ENCODE results near the gene EIF3L.
A peak's percentile ranks its signal among the peaks of the same experiment; 100 is the strongest.

The EIF3L gene

DNA sequence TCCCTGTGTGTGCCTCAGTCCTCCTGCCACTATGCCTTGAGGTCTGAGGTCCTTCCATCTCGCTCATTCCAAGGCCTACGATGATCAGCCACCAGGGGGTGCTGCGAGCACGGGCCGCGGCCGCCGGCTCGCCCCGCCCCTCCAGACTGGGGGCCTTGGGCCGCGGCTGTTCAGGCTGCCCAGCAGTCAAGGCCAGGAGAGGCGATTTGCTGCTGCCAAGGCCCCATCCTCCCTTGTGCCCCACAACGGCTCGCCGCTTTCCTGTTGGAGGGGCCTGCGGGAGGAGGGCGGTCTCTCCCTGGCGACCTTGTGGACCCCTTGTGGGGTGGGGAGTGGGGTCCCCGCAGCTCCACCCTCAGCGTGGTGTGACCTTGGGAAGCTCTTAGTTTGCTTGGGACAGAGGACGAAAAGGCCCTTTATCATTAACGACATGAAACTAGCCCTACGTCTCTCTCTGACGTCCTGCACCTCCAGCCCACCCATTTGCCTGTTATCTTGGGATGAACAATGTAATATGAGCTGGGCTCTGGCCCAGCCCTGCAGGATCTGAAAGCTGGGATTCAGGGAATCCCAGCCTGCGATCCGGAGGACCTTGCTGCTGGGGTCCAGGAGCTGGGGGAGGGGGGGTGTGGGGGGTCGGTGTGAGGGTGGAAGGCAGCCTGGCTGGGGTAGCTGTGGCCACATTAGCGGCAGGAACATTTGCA is 31.4 kb upstream of the EIF3L start:
- peak; percentile 92 for DNase-seq (ENCODE audit: extremely low spot score)
- POLR2A ChIA-PET: interaction anchor here (0.6 kb wide), 1 partner anchor 85 kb away, joined by 5 read pairs; no protein-coding TSS in a partner anchor
- TF ChIP-seq, protein P1, sequence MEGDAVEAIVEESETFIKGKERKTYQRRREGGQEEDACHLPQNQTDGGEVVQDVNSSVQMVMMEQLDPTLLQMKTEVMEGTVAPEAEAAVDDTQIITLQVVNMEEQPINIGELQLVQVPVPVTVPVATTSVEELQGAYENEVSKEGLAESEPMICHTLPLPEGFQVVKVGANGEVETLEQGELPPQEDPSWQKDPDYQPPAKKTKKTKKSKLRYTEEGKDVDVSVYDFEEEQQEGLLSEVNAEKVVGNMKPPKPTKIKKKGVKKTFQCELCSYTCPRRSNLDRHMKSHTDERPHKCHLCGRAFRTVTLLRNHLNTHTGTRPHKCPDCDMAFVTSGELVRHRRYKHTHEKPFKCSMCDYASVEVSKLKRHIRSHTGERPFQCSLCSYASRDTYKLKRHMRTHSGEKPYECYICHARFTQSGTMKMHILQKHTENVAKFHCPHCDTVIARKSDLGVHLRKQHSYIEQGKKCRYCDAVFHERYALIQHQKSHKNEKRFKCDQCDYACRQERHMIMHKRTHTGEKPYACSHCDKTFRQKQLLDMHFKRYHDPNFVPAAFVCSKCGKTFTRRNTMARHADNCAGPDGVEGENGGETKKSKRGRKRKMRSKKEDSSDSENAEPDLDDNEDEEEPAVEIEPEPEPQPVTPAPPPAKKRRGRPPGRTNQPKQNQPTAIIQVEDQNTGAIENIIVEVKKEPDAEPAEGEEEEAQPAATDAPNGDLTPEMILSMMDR (IDR thresholded peaks at IDR 0.05; ENCODE audit: control extremely low read depth, extremely low read depth, low read depth, missing control alignments): peak; percentile 94
- CTCF ChIA-PET: interaction anchor here (0.6 to 7.5 kb wide), 49 partner anchors 10 to 443 kb away, joined by 3 to 123 read pairs (median 4); partner anchors contain the start of genes ANKRD54, C22orf23, EIF3L and GCAT

DNA sequence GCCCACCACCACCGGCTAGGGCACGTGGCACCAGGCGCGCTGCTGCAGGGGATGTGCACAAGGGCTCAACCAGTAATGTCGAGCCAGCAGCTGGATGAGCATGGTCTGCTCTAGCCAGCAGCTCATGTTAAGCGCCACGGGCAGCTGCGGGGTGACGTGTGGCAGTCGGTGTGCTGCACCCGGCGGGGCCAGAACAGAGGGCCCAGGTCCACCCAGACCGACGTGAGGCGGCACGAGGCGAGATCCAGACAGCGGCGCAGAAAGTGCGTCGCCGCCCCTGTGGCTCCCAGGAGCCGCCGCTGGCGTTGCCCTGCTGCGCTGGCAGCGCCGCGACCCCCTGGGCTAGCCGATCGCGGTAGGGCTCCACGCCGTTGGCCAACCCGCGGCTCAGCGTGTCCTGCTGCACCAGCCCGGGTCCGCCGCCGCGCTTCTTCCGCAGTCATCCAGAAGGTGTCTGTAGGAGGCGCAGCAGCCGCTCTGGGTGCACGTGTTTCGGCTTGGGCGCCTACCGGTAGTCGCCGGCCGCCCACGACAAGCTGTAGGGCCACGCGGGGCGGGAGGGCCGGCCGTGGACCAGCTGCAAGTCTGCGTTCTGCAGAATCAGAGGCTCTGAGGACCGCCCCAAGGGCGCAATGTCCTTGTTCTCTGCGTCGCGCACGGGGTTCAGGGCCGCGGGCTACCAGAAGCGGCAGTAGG is 30.7 kb upstream of the EIF3L start:
- ChIA-PET POLR2A (interaction anchor here (1.3 kb wide), 1 partner anchor 12 kb away, joined by 4 read pairs; no protein-coding TSS in a partner anchor), CTCF (interaction anchor here (0.6 to 7.5 kb wide), 44 partner anchors 10 to 442 kb away, joined by 3 to 123 read pairs (median 4); partner anchors contain the start of genes ANKRD54, C22orf23, EIF3L and GCAT)
- TF ChIP-seq, protein P1 (IDR thresholded peaks at IDR 0.05; ENCODE audit: control extremely low read depth, extremely low read depth, low read depth, missing control alignments): peak; percentile 42
- peak; percentile 84 for DNase-seq (ENCODE audit: extremely low spot score)

DNA sequence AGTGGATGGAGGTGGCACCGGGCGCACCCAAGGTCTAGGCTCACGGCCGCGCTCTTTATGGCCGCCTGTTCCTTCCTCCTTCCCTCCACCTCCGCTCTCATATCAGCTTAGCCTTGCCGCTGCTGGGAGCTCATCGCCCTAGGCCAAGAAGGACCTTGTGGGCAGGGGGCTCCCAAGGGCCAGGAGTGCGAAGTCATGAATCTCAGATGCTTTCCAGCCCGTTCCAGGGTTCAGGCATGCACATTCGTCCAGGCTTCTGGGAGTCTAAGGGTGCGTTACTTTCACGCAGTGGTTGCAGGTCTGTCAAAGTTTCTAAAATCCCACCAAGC is 30.1 kb upstream of the EIF3L start:
- POLR2A ChIA-PET: interaction anchor here (1.3 kb wide), 1 partner anchor 12 kb away, joined by 4 read pairs; no protein-coding TSS in a partner anchor

DNA sequence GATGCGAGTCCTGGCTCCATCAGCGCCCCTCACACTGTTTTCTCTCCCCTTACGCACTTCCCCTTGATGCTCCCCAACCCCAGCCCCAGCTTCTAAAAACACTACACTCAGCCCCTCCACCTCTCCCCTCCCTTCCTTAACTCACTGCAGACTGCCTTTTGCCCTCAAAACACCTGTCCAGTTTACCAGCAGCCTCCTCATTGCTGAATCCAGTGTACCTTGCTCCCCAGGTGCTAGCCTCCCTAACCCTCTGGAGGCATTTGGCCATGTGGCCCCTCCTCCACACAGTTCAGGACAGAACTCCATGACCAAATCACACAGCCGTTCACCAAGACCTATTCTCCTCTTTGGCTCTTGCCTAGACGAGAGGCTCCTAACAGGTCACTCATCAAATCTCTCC is 28.9 kb upstream of the EIF3L start:
- ChIA-PET POLR2A (interaction anchor here (0.7 kb wide), 1 partner anchor 19 kb away, joined by 11 read pairs; no protein-coding TSS in a partner anchor), CTCF (interaction anchor here (1.0 to 7.5 kb wide), 8 partner anchors 10 to 145 kb away, joined by 3 to 123 read pairs (median 20); partner anchors contain the start of gene EIF3L)
- DNase-seq (ENCODE audit: extremely low spot score): no peak

More for the DNA sequence above, 30.1 kb upstream of the EIF3L start:
- TF ChIP-seq, protein P1 (IDR thresholded peaks at IDR 0.05; ENCODE audit: control extremely low read depth, extremely low read depth, low read depth, missing control alignments): no peak
- CTCF ChIA-PET: interaction anchor here (0.7 to 7.5 kb wide), 27 partner anchors 11 to 318 kb away, joined by 3 to 123 read pairs (median 5); partner anchors contain the start of genes ANKRD54, C22orf23, GCAT and GGA1
- no peak for DNase-seq (ENCODE audit: extremely low spot score)

DNA sequence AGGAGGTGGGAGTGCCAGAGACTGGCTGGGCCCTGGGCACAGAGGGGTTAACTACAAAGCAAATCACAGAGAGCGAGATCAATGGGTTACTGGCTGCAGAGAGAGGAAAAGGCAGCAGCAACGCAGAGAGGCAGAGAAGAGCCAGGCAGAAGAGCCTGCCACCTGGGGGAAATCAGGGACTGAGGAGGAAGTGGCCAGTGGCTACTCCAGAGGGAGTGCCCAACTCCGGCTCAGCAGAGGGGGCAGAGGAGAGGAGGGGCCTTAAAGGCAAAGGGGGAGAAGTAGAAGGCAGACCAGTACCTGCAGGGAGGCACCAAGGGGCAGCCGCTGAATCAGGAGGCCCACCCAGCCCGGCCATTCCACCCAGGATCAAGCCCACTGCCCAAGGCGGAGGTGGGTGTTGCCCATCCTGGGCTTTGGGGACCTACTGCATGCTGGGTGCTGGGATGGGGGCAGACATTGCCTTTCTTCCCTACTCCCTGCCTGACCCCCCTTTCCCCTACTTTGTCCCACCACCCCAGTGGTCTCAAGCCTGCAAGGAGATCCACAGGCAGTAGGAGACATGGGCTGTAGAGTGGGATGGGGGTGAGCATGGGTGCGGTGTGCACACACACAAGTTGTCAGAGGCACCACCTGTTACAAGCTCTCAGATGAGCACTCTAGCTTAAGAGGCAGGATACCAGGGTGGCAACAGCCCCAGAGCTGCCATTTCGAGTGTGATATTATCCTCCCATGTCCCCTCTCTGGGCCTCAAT is 27.0 kb upstream of the EIF3L start:
- DNase-seq (ENCODE audit: extremely low spot score): no peak
- ChIA-PET POLR2A (no interaction called here), CTCF (interaction anchor here (0.8 to 1.5 kb wide), 5 partner anchors 9 to 124 kb away, joined by 3 to 4 read pairs (median 3); no protein-coding TSS in a partner anchor)
- TF ChIP-seq, protein P1 (IDR thresholded peaks at IDR 0.05; ENCODE audit: control extremely low read depth, extremely low read depth, low read depth, missing control alignments): no peak

More for the DNA sequence above, 28.9 kb upstream of the EIF3L start:
- TF ChIP-seq, protein P1 (IDR thresholded peaks at IDR 0.05; ENCODE audit: control extremely low read depth, extremely low read depth, low read depth, missing control alignments): no peak

Data from GM10248 (cell line).